Measurements from ENCODE around the gene C1orf116. TPM values are rescaled to one million over a fixed set of nuclear protein-coding genes. Genes with fewer than 3 reads are reported as not detected.

The C1orf116 gene
- polyA plus RNA-seq, 1 donor (not counting 4 experiments of a cell fraction or from before 2014, with no cell fraction given): 69.2 TPM

GRCh38 chr1:207058878-207059867 is 26.6 kb upstream of the C1orf116 start:
- no peaks in the 10 kb centered on the region for H4K20me1 ChIP-seq (ENCODE audit: control insufficient read depth, extremely low read depth, insufficient read depth, low read length)
- H3K9ac ChIP-seq (ENCODE audit: control insufficient read depth, extremely low read depth, insufficient read depth, low read length): no peak overlapping the region
- DNase-seq (ENCODE audit: low read depth, low spot score): no peak
- no peak overlapping the region for H3K27ac ChIP-seq (ENCODE audit: control insufficient read depth, insufficient read depth, low read length)
- H3K9me3 ChIP-seq (ENCODE audit: control insufficient read depth, low read depth, low read length): no peaks in the 10 kb centered on the region
- FAIRE-seq: no peak
- peaks cover 8 to 22% of the 10 kb centered on the region in 2 experiments for H3K36me3 ChIP-seq (ENCODE audit: control insufficient read depth in 2 of 2, extremely low read depth in 1 of 2, insufficient read depth in 2 of 2, low read length in 2 of 2)
- dilution Hi-C loops (cut with MboI; ENCODE audit: extremely low pct_ligation_motif_present, low sequenced_read_pairs): no loop called here
- peaks cover 6% of the 10 kb centered on the region for H3K4me1 ChIP-seq (ENCODE audit: control insufficient read depth, extremely low read depth, insufficient read depth, low read length)
- no peaks in the 10 kb centered on the region for H3K79me2 ChIP-seq (ENCODE audit: control insufficient read depth, insufficient read depth, low read length)
- no peaks in the 10 kb centered on the region for H3K9me1 ChIP-seq (ENCODE audit: control insufficient read depth, extremely low read depth, insufficient read depth, low read length)
- H3K27me3 ChIP-seq (ENCODE audit: control insufficient read depth, extremely low read depth, insufficient read depth, low read length): no peaks in the 10 kb centered on the region
- H2AFZ ChIP-seq (ENCODE audit: control insufficient read depth, low read length): no peak overlapping the region
- H3K4me2 ChIP-seq (ENCODE audit: control insufficient read depth, extremely low read depth, insufficient read depth, low read depth, low read length): no peak overlapping the region
- TF ChIP-seq CTCF (optimal IDR thresholded peaks at IDR 0.05 in 1 of 3, IDR thresholded peaks at IDR 0.05 in 1 of 3, conservative IDR thresholded peaks at IDR 0.05 in 1 of 3; ENCODE audit: extremely low read depth in 1 of 3, insufficient read depth in 2 of 3, low read length in 3 of 3) (no peak), EZH2 (IDR thresholded peaks at IDR 0.05; ENCODE audit: low read length) (no peak)
- H3K4me3 ChIP-seq (ENCODE audit: control insufficient read depth in 2 of 3, extremely low read depth in 1 of 3, insufficient read depth in 2 of 3, low read depth in 1 of 3, low read length in 3 of 3): no peak overlapping the region

GRCh38 chr1:207058252-207058651 is 25.7 kb upstream of the C1orf116 start:
- dilution Hi-C loops (cut with MboI; ENCODE audit: extremely low pct_ligation_motif_present, low sequenced_read_pairs): no loop called here
- Histone ChIP-seq H3K9me3 (ENCODE audit: control insufficient read depth, low read depth, low read length) (no peaks in the 10 kb centered on the region), H3K27me3 (ENCODE audit: control insufficient read depth, extremely low read depth, insufficient read depth, low read length) (no peaks in the 10 kb centered on the region), H3K9me1 (ENCODE audit: control insufficient read depth, extremely low read depth, insufficient read depth, low read length) (no peaks in the 10 kb centered on the region), H4K20me1 (ENCODE audit: control insufficient read depth, extremely low read depth, insufficient read depth, low read length) (no peaks in the 10 kb centered on the region), H3K9ac (ENCODE audit: control insufficient read depth, extremely low read depth, insufficient read depth, low read length) (no peak overlapping the region), H3K4me1 (ENCODE audit: control insufficient read depth, extremely low read depth, insufficient read depth, low read length) (peaks cover 9% of the 10 kb centered on the region), H3K27ac (ENCODE audit: control insufficient read depth, insufficient read depth, low read length) (no peak overlapping the region), H3K4me3 (ENCODE audit: control insufficient read depth in 2 of 3, extremely low read depth in 1 of 3, insufficient read depth in 2 of 3, low read depth in 1 of 3, low read length in 3 of 3) (no peak overlapping the region), H2AFZ (ENCODE audit: control insufficient read depth, low read length) (no peak overlapping the region), H3K36me3 (ENCODE audit: control insufficient read depth in 2 of 2, extremely low read depth in 1 of 2, insufficient read depth in 2 of 2, low read length in 2 of 2) (peaks cover 8 to 18% of the 10 kb centered on the region in 2 experiments), H3K4me2 (ENCODE audit: control insufficient read depth, extremely low read depth, insufficient read depth, low read depth, low read length) (no peak overlapping the region), H3K79me2 (ENCODE audit: control insufficient read depth, insufficient read depth, low read length) (no peaks in the 10 kb centered on the region)
- TF ChIP-seq EZH2 (IDR thresholded peaks at IDR 0.05; ENCODE audit: low read length) (no peak), CTCF (optimal IDR thresholded peaks at IDR 0.05 in 1 of 3, IDR thresholded peaks at IDR 0.05 in 1 of 3, conservative IDR thresholded peaks at IDR 0.05 in 1 of 3; ENCODE audit: extremely low read depth in 1 of 3, insufficient read depth in 2 of 3, low read length in 3 of 3) (no peak)
- FAIRE-seq: no peak
- DNase-seq (ENCODE audit: low read depth, low spot score): no peak
